Keratinocyte (primary cell): ENCODE data around the gene POFUT2.

Source experiments
- CTCF ChIP-seq, 3 experiments: IDR thresholded peaks in 1 of 3; conservative IDR thresholded peaks in 1 of 3; optimal IDR thresholded peaks in 1 of 3; 2 replicates in 2 of 3; 3 replicates in 1 of 3; pipeline versions ENCODE3 to v1.5.1; 2011; ENCODE audit warnings: low read length in 3 of 3, mild to moderate bottlenecking in 3 of 3, moderate library complexity in 2 of 3, control low read depth in 1 of 3, inconsistent platforms in 1 of 3; ENCODE audit not compliant: insufficient read depth in 2 of 3; ENCODE audit errors: extremely low read depth in 1 of 3
- EZH2 ChIP-seq: IDR thresholded peaks from one replicate; pipeline ENCODE4 v1.6.1; 2012; ENCODE audit warnings: inconsistent platforms, mild to moderate bottlenecking, low read length, moderate library complexity

GRCh38 chr21:45276596-45276995, 11.1 kb downstream of the POFUT2 start:
- no peak for TF ChIP-seq CTCF (optimal IDR thresholded peaks at IDR 0.05 in 1 of 3, IDR thresholded peaks at IDR 0.05 in 1 of 3, conservative IDR thresholded peaks at IDR 0.05 in 1 of 3; ENCODE audit: extremely low read depth in 1 of 3, insufficient read depth in 2 of 3, low read length in 3 of 3)
- no peak for TF ChIP-seq EZH2
